Upper lobe of left lung (tissue), 4 donors: ENCODE results near the gene WBP2.

Source experiments
- POLR2A ChIP-seq, 4 donors: fragments of 450-650 bp; IDR thresholded peaks; one replicate each; pipeline ENCODE4 v1.5.1; 2016 to 2017; ENCODE audit warnings: antibody characterized with exemption in 4 of 4, mild to moderate bottlenecking in 2 of 4
- TF ChIP-seq, protein P1 (sequence below), 6 experiments: fragments of 450-650 bp in 4 of 6; fragments of 200-600 bp in 2 of 6; sonication (generic) in 2 of 6; IDR thresholded peaks; one replicate each; pipeline ENCODE4 v1.5.1; 2016 to 2019; ENCODE audit warnings: antibody characterized with exemption in 6 of 6

GRCh38 chr17:75826561-75827307, 28.4 kb downstream of the WBP2 start:
- TF ChIP-seq, protein P1, sequence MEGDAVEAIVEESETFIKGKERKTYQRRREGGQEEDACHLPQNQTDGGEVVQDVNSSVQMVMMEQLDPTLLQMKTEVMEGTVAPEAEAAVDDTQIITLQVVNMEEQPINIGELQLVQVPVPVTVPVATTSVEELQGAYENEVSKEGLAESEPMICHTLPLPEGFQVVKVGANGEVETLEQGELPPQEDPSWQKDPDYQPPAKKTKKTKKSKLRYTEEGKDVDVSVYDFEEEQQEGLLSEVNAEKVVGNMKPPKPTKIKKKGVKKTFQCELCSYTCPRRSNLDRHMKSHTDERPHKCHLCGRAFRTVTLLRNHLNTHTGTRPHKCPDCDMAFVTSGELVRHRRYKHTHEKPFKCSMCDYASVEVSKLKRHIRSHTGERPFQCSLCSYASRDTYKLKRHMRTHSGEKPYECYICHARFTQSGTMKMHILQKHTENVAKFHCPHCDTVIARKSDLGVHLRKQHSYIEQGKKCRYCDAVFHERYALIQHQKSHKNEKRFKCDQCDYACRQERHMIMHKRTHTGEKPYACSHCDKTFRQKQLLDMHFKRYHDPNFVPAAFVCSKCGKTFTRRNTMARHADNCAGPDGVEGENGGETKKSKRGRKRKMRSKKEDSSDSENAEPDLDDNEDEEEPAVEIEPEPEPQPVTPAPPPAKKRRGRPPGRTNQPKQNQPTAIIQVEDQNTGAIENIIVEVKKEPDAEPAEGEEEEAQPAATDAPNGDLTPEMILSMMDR (IDR thresholded peaks at IDR 0.05) = no peak
- TF ChIP-seq POLR2A (IDR thresholded peaks at IDR 0.05) = no peak
